Body of pancreas (tissue), 4 donors: ENCODE measurements around the gene LECT2. TPM values are rescaled to one million over a fixed set of nuclear protein-coding genes. Genes with fewer than 3 reads are reported as not detected.

Source experiments
- ATAC-seq: fragments of 150-250 bp; one replicate; pipeline ENCODE4 v1.9.1; 2016
- DNase-seq, 4 donors: peaks; one replicate each; pipeline ENCODE4 v3.0.0-alpha.2; 2019
- H3K27ac ChIP-seq, 4 donors: fragments of 200-600 bp; sonication (generic); 1 replicate in 3 of 4; 2 replicates in 1 of 4; pipeline versions ENCODE4 v1.5.1 to v1.6.1; 2016 to 2019; ENCODE audit warnings: mild to moderate bottlenecking in 1 of 4, mixed read lengths in 1 of 4, moderate library complexity in 1 of 4
- H3K27me3 ChIP-seq, 2 donors: fragments of 200-600 bp; sonication (generic); one replicate each; pipeline ENCODE4 v1.6.0; 2016; ENCODE audit warnings: mild to moderate bottlenecking in 1 of 2
- H3K36me3 ChIP-seq, 2 donors: fragments of 200-600 bp; sonication (generic); replicated peaks in 1 of 2; 2 replicates each; pipeline ENCODE4 v1.5.1; 2016; ENCODE audit warnings: low read depth in 2 of 2; ENCODE audit not compliant: insufficient read depth in 1 of 2
- H3K4me1 ChIP-seq: fragments of 200-600 bp; sonication (generic); one replicate; pipeline ENCODE4 v1.6.0; 2016
- H3K4me3 ChIP-seq, 2 donors: fragments of 200-600 bp; sonication (generic); 1 replicate in 1 of 2; 2 replicates in 1 of 2; pipeline ENCODE4 v1.5.1; 2016 to 2019
- H3K9me3 ChIP-seq, 3 donors: fragments of 200-600 bp; sonication (generic); 1 replicate in 2 of 3; 2 replicates in 1 of 3; pipeline ENCODE4 v1.5.1; 2016
- CTCF ChIP-seq, 7 experiments: fragments of 450-650 bp in 4 of 7; fragments of 200-600 bp in 3 of 7; sonication (generic) in 3 of 7; IDR thresholded peaks; one replicate each; pipeline ENCODE4 v1.5.1; 2016 to 2019; ENCODE audit warnings: antibody characterized with exemption in 7 of 7
- POLR2A ChIP-seq, 3 donors: fragments of 450-650 bp; IDR thresholded peaks; one replicate each; pipeline ENCODE4 v1.6.1; 2016; ENCODE audit warnings: antibody characterized with exemption in 3 of 3, mild to moderate bottlenecking in 2 of 3
- WGBS, 2 donors: methylation state at CpG; one replicate each; pipeline ENCODE4 v1.1.5; 2017; 5-methylcytosine and 5-hydroxymethylcytosine counted together
- intact Hi-C: fragments of 100-400 bp; cut with DNase I; formaldehyde crosslinking; loops from one replicate; pipeline ENCODE4 v1.15.1; 2023
- total RNA-seq, 2 donors: library from RNA; depleted of rRNA; stranded (reverse); fragments of >200 nt; gene quantifications; one replicate each; pipeline ENCODE4 v1.1.0, GENCODE V29; 2016

Gene LECT2
- total RNA-seq, 2 donors from 2014 or later: not detected

GRCh38 chr5:135951807-135952206 is 3.0 kb downstream of the LECT2 start:
- H3K9me3 ChIP-seq: no peaks in the 10 kb centered on the region
- H3K4me3 ChIP-seq: no peak overlapping the region
- DNase-seq (no peak), ATAC-seq (no peak)
- TF ChIP-seq CTCF (IDR thresholded peaks at IDR 0.05) (no peak), POLR2A (IDR thresholded peaks at IDR 0.05) (no peak)
- WGBS, 2 donors: 48 to 55% methylated on average over 6 of the region's 6 CpGs
- H3K27me3 ChIP-seq: peaks cover 0 to 4% of the 10 kb centered on the region in 2 donors
- intact Hi-C loops: no loop called here
- H3K36me3 ChIP-seq: no peaks in the 10 kb centered on the region
- H3K27ac ChIP-seq: no peak overlapping the region
- H3K4me1 ChIP-seq: no peaks in the 10 kb centered on the region

- DNase-seq (no peak), ATAC-seq (no peak)
- Histone ChIP-seq H3K9me3 (no peaks in the 10 kb centered on the region), H3K36me3 (no peaks in the 10 kb centered on the region), H3K27me3 (peaks cover 0 to 4% of the 10 kb centered on the region in 2 donors), H3K4me3 (no peak overlapping the region), H3K27ac (no peak overlapping the region), H3K4me1 (no peaks in the 10 kb centered on the region)
- intact Hi-C loops: no loop called here
- WGBS, 2 donors: 38 to 48% methylated on average over 4 of the region's 4 CpGs
- TF ChIP-seq POLR2A (IDR thresholded peaks at IDR 0.05) (no peak), CTCF (IDR thresholded peaks at IDR 0.05) (no peak)
Observed at GRCh38 chr5:135951257-135951656, 3.5 kb downstream of the LECT2 start.

GRCh38 chr5:135950611-135951010 is 4.2 kb downstream of the LECT2 start:
- no peak overlapping the region for H3K4me3 ChIP-seq
- no peaks in the 10 kb centered on the region for H3K4me1 ChIP-seq
- no peaks in the 10 kb centered on the region for H3K9me3 ChIP-seq
- DNase-seq: no peak
- intact Hi-C loops: no loop called here
- no peak overlapping the region for H3K27ac ChIP-seq
- ATAC-seq: no peak
- TF ChIP-seq POLR2A (IDR thresholded peaks at IDR 0.05) (no peak), CTCF (IDR thresholded peaks at IDR 0.05) (no peak)
- no peaks in the 10 kb centered on the region for H3K36me3 ChIP-seq
- WGBS, 2 donors: 33 to 36% methylated on average over 3 of the region's 3 CpGs
- H3K27me3 ChIP-seq: peaks cover 0 to 4% of the 10 kb centered on the region in 2 donors

GRCh38 chr5:135944967-135945560 is 9.7 kb downstream of the LECT2 start:
- no peak overlapping the region for H3K4me3 ChIP-seq
- H3K27ac ChIP-seq: no peak overlapping the region
- peak; percentile 56 to 73 (median 59) for DNase-seq
- H3K36me3 ChIP-seq: no peaks in the 10 kb centered on the region
- intact Hi-C loops: loop anchor here (5.0 kb wide), 1 partner anchor 267 kb away; no protein-coding TSS in a partner anchor
- WGBS, 2 donors: 0% methylated on average over 3 of the region's 3 CpGs
- no peaks in the 10 kb centered on the region for H3K4me1 ChIP-seq
- H3K9me3 ChIP-seq: no peaks in the 10 kb centered on the region
- ATAC-seq: no peak
- TF ChIP-seq CTCF (IDR thresholded peaks at IDR 0.05) (peak; percentile 48 to 84 (median 75)), POLR2A (IDR thresholded peaks at IDR 0.05) (no peak)
- no peaks in the 10 kb centered on the region for H3K27me3 ChIP-seq

- DNase-seq: no peak
- no peak for ATAC-seq
- no peak overlapping the region for H3K4me3 ChIP-seq
- intact Hi-C loops: loop anchor here (5.0 kb wide), 1 partner anchor 268 kb away; no protein-coding TSS in a partner anchor
- no peaks in the 10 kb centered on the region for H3K9me3 ChIP-seq
- H3K36me3 ChIP-seq: no peaks in the 10 kb centered on the region
- no peak for TF ChIP-seq CTCF (IDR thresholded peaks at IDR 0.05)
- TF ChIP-seq POLR2A (IDR thresholded peaks at IDR 0.05): no peak
- H3K27me3 ChIP-seq: no peaks in the 10 kb centered on the region
- no peak overlapping the region for H3K27ac ChIP-seq
- no peaks in the 10 kb centered on the region for H3K4me1 ChIP-seq
Observed at GRCh38 chr5:135944564-135944963, 10.2 kb downstream of the LECT2 start.
